ENCODE measurements around the gene MAP7D1.
A peak's percentile ranks its signal among the peaks of the same experiment; 100 is the strongest.
"Not testable (repeated sequence)": the region's sequence is repeated elsewhere in the genome, so short reads cannot be mapped to it uniquely, and the experiment has no call there.

Gene MAP7D1

GRCh38 chr1:36154335-36154734, 1.6 kb upstream of the MAP7D1 start:
- DNase-seq (ENCODE audit: low read depth, low spot score): no peak
- in situ Hi-C loops (cut with HindIII; ENCODE audit: low sequenced_read_pairs): no loop called here
- TF ChIP-seq, protein P1, sequence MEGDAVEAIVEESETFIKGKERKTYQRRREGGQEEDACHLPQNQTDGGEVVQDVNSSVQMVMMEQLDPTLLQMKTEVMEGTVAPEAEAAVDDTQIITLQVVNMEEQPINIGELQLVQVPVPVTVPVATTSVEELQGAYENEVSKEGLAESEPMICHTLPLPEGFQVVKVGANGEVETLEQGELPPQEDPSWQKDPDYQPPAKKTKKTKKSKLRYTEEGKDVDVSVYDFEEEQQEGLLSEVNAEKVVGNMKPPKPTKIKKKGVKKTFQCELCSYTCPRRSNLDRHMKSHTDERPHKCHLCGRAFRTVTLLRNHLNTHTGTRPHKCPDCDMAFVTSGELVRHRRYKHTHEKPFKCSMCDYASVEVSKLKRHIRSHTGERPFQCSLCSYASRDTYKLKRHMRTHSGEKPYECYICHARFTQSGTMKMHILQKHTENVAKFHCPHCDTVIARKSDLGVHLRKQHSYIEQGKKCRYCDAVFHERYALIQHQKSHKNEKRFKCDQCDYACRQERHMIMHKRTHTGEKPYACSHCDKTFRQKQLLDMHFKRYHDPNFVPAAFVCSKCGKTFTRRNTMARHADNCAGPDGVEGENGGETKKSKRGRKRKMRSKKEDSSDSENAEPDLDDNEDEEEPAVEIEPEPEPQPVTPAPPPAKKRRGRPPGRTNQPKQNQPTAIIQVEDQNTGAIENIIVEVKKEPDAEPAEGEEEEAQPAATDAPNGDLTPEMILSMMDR (IDR thresholded peaks at IDR 0.05; ENCODE audit: low read depth, low read length): no peak
- H3K4me3 ChIP-seq (ENCODE audit: low read depth, low read length): no peak overlapping the region

GRCh38 chr1:36154765-36155407, 1.1 kb upstream of the MAP7D1 start:
- peak overlapping the region; percentile 97 for H3K4me3 ChIP-seq (ENCODE audit: low read depth, low read length)
- in situ Hi-C loops (cut with HindIII; ENCODE audit: low sequenced_read_pairs): no loop called here
- TF ChIP-seq, protein P1 (IDR thresholded peaks at IDR 0.05; ENCODE audit: low read depth, low read length): no peak
- DNase-seq (ENCODE audit: low read depth, low spot score): no peak

DNA sequence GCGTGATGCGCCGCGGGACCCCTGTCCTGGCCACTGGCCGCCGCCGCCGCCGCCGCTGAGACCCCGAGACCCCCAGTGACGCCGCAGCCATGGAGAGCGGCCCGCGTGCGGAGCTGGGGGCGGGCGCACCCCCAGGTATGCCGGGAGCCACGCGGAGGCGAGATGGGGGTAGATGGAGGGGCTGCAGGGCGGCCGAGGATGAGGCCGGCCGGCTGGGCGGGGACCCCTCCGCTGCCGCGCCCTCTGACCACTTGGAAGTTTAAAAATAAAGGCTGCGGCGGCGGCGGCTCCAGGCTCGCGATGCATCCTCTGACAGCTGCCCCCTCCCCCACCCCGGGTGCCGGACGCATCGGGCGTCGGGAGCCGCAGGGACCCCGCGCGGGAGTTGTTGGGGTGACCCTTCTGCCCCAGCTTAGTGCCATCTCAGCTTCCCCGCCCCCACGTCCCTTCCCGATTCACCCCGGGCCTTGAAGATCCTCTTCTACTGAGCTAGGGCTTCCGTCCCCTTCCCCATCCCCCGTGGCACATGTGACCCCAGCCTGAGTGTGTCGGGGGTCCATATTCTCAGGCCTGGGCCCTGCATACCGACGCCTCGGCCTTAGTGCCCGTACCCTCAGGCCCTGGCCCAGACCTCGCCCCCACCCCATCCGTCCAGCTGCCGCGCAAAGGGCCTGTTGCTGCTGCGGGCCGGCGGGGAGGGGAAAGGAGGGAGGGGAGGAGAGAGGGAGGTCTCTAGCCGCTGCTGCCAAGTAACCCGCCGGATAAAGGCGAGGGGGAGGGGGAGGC, 562 bp downstream of the MAP7D1 start:
- in situ Hi-C loops (cut with HindIII; ENCODE audit: low sequenced_read_pairs): no loop called here
- H3K4me3 ChIP-seq (ENCODE audit: low read depth, low read length): peak overlapping the region; percentile 97
- TF ChIP-seq, protein P1 (IDR thresholded peaks at IDR 0.05; ENCODE audit: low read depth, low read length): no peak
- peak; percentile 56 for DNase-seq (ENCODE audit: low read depth, low spot score)

- DNase-seq (ENCODE audit: low read depth, low spot score): no peak
- TF ChIP-seq, protein P1 (IDR thresholded peaks at IDR 0.05; ENCODE audit: low read depth, low read length): no peak
- peak overlapping the region; percentile 97 for H3K4me3 ChIP-seq (ENCODE audit: low read depth, low read length)
- in situ Hi-C loops (cut with HindIII; ENCODE audit: low sequenced_read_pairs): no loop called here
These were observed 1.3 kb downstream of the MAP7D1 start for GRCh38 chr1:36157115-36157903.

DNA sequence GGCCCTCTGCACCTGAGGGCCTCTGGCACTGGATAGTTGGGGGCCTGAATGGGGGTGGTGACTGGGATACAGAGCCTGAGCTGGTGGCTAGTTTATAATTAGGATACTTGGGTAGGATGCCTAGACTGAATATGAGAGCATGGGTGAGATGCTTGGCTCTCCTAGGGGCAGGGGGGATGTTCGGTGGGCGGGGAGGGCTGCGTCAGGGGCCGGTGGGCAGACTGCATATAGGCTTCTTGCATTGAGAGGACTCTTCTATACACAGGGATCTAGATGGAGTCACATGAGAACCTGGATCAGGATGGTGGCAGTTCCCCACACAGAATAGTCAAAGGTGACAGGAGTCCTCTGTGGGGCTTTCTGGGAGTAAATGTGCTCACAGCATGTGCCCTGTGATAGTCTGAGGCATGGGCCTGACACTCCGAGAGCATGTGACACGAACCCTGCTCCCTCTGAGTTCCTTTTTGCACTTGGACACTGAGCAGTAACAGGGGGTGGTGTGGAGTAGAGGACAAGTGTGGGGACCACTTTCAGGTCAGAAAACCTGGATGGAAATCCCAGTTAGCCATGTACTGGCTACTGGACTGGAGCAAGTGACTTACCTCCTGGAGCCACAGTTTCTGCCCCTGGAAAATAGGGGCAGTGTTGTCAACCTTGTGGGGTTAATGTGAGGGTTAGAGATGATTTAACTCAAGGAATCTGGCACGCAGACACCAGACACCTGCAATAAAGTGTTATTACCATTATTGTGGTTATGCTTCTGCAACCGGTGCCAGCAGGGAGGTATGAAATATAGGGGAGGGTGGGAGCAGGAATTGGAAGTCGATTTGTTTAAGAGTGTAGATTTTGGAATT, 2.2 kb downstream of the MAP7D1 start:
- TF ChIP-seq, protein P1 (IDR thresholded peaks at IDR 0.05; ENCODE audit: low read depth, low read length): no peak
- peak overlapping the region; percentile 97 for H3K4me3 ChIP-seq (ENCODE audit: low read depth, low read length)
- in situ Hi-C loops (cut with HindIII; ENCODE audit: low sequenced_read_pairs): no loop called here
- no peak for DNase-seq (ENCODE audit: low read depth, low spot score)

- DNase-seq (ENCODE audit: low read depth, low spot score); in situ Hi-C loops (cut with HindIII; ENCODE audit: low sequenced_read_pairs): not testable (repeated sequence)
- H3K4me3 ChIP-seq (ENCODE audit: low read depth, low read length): peak overlapping the region; percentile 97
These were observed 2.9 kb downstream of the MAP7D1 start for GRCh38 chr1:36158827-36159252.
